ENCODE data around the gene MMEL1.
"Not testable (repeated sequence)": the region's sequence is repeated elsewhere in the genome, so short reads cannot be mapped to it uniquely, and the experiment has no call there.

MMEL1 gene

DNA sequence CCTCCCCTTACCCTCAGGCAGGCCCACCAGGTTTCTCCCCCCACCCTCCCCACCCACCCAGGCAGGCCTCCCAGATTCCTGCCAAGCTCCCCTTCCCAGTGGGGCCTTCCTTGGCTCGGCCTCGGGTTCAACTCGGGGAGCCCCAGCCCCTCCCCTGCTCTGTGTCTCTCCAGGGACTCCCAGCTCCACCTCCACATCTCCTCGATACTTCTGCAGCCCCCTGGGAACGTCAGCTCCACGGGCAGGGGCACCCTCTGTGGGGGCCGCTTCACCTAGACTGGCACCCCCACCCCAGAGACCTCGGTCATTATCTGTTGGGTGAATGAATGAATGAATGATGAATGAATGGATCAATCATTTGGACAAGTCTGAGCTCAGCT, 775 bp downstream of the MMEL1 start:
- Histone ChIP-seq H3K27me3 (ENCODE audit: control insufficient read depth in 1 of 2, insufficient read depth in 2 of 2, low read length in 2 of 2) (peaks cover 23 to 88% of the 10 kb centered on the region in 2 donors), H3K9me3 (ENCODE audit: low read length) (no peaks in the 10 kb centered on the region), H3K27ac (ENCODE audit: low read depth, low read length) (no peak overlapping the region), H3K4me1 (ENCODE audit: insufficient read depth, low read length) (no peaks in the 10 kb centered on the region), H3K36me3 (ENCODE audit: insufficient read depth, low read length) (no peaks in the 10 kb centered on the region), H3K4me3 (ENCODE audit: low read depth in 1 of 2, low read length in 2 of 2) (no peak overlapping the region), H3K9ac (ENCODE audit: low read length) (no peak overlapping the region)

DNA sequence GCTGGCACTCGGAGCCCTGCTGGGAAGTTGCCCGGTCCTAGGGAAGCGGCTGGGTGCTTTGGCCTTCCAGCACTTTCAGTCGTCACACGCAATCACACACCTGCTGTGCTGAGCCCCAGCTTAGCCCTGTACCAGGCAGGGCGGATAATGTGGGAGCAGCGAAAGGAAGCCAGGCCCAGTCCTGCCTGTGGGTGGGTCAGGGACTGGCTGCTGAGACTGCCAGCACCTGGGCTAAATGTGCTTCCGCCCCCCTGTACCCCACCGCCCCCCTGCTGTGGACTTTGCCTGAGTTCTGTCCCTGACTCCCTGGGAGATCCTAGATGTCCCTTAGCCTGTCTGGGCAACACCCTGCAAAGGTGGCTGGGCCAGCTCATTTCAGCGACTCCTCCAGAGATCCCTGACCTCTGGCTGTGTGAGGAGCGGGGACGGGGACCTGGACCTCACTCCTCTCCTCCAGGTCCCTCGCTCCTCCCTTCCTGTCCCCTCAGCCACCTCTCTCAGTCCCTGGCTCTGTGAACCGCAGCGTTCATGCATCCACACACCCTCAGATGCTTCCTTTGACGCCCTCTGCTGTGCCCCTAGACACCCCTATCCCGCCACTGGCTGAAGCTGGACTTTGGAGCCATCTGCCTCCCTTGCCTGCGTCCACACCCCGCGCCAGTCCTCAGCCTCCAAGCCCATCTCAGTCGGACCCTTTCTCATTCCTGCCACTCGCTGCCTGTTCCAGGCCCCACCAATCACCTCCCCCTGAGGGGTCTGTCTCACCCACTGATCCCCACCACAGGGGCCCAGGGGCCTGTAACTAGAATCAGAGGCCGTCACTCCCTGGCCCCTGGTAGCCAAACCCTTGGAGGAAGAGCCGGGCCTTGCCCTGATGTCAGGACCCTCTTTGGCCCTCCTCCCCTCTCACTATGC, 1.4 kb downstream of the MMEL1 start:
- Histone ChIP-seq H3K4me3 (ENCODE audit: low read depth in 1 of 2, low read length in 2 of 2) (no peak overlapping the region), H3K27ac (ENCODE audit: low read depth, low read length) (no peak overlapping the region), H3K9me3 (ENCODE audit: low read length) (no peaks in the 10 kb centered on the region), H3K27me3 (ENCODE audit: control insufficient read depth in 1 of 2, insufficient read depth in 2 of 2, low read length in 2 of 2) (peaks cover 20 to 86% of the 10 kb centered on the region in 2 donors), H3K4me1 (ENCODE audit: insufficient read depth, low read length) (no peaks in the 10 kb centered on the region), H3K36me3 (ENCODE audit: insufficient read depth, low read length) (no peaks in the 10 kb centered on the region), H3K9ac (ENCODE audit: low read length) (no peak overlapping the region)

DNA sequence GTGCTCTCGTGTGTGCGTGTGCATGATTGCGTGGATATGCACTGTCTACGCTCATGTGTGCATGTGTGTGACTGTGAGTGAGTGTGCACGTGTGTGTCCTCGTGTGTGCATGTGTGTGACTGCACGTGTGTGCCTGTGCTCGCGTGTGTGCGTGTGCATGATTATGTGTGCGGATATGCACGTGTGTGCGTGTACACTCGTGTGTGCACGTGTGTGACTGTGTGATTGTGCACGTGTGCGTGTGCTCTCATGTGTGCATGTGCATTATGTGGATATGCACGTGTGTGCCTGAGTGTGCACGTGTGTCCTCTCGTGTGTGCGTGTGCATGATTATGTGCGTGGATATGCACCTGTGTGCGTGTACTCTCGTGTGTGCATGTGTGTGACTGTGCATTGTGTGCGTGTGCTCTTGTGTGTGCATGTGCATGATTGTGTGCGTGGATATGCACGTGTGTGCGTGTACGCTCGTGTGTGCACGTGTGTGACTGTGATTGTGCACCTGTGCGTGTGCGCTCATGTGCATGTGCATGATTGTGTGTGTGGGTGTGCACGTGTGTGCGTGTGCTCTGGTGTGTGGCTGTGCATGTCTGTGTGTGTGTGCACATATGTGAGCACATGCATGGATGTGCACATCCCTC, 2.2 kb downstream of the MMEL1 start:
- Histone ChIP-seq H3K9me3 (ENCODE audit: low read length) (no peaks in the 10 kb centered on the region), H3K4me1 (ENCODE audit: insufficient read depth, low read length) (no peaks in the 10 kb centered on the region), H3K36me3 (ENCODE audit: insufficient read depth, low read length) (no peaks in the 10 kb centered on the region), H3K27me3 (ENCODE audit: control insufficient read depth in 1 of 2, insufficient read depth in 2 of 2, low read length in 2 of 2) (peaks cover 17 to 87% of the 10 kb centered on the region in 2 donors), H3K9ac (ENCODE audit: low read length) (no peak overlapping the region), H3K27ac (ENCODE audit: low read depth, low read length) (no peak overlapping the region), H3K4me3 (ENCODE audit: low read depth in 1 of 2, low read length in 2 of 2) (no peak overlapping the region)

DNA sequence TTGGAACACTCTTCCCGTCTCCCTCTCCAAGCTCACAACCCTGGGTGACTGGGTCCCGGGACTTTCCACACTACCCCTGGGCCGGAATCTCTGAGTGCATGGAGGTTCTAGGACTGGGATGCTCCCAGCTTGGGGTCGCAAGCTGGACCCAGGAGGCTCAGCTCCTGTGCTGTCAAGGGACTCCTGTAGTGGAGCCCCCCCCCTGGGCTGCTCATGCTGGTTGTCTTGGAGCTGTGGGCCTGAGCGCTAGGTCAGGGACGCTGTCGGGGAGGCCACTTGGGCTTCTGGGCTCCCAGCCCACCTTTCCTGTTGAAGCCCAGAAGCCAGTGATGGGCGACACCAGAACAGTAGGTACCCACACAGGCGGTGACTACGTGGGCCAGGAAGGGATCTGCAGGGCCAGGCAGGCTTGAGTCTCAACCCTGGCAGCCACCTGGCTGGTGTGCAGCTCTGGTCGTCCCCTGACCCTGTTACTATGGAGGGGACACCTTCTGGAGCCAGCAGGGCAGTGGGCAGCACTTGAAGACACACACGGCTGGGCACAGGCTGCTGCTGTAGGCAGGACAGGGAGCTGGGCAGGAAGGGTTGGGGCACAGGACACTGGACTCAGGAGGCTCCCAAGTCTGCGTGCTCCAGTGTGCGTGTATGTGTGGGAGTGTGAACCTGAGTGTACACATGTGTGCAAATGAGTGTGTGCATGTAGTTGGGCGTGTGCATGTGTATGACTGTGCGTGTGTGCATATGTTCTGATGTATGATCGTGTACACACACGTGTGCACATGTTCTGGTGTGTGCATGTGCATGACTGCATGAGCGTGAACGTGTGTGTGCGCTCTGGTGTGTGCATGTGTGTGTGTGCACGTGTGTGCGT, 3.0 kb downstream of the MMEL1 start:
- H3K27me3 ChIP-seq (ENCODE audit: control insufficient read depth in 1 of 2, insufficient read depth in 2 of 2, low read length in 2 of 2), result peaks cover 11 to 81% of the 10 kb centered on the region in 2 donors

DNA sequence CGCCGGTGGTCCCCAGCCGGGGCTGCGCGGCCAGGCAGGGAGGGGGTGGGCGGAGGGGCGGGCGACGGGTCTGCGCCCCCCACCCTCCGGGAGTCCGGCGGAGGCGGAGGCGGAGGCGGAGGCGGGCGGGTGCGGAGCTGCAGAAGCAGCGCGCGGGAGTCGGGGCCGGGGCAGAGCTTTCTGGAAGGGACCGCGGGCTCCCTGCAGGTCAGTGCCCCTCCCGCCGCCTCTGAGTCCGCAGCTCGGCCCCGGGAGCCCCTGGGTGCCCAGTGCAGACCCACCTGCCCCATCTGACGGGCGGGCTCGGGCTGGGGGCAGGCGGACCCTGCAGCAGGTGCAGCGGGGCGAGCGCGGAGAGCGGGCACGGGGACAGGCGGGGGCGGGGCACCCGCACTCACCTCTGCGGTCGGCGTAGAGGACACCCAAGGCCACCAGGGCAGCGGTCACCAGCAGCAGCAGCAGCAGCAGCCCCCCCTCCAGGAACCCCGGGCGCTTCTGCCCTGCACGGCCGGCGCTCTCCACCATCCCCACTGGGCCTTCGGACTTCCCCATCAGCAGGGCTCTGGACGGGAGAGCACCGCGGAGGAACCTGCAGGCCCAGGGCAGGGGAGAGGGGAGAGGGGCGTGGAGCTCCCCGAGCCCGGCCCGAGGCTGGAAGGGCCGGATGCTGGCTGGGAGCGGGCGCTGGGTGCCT, 3.7 kb downstream of the MMEL1 start:
- Histone ChIP-seq H3K36me3 (ENCODE audit: insufficient read depth, low read length) (no peaks in the 10 kb centered on the region), H3K9me3 (ENCODE audit: low read length) (no peaks in the 10 kb centered on the region), H3K27ac (ENCODE audit: low read depth, low read length) (no peak overlapping the region), H3K27me3 (ENCODE audit: control insufficient read depth in 1 of 2, insufficient read depth in 2 of 2, low read length in 2 of 2) (peaks cover 11 to 77% of the 10 kb centered on the region in 2 donors), H3K4me1 (ENCODE audit: insufficient read depth, low read length) (no peaks in the 10 kb centered on the region), H3K9ac (ENCODE audit: low read length) (no peak overlapping the region), H3K4me3 (ENCODE audit: low read depth in 1 of 2, low read length in 2 of 2) (no peak overlapping the region)

More for the DNA sequence above, 3.0 kb downstream of the MMEL1 start:
- no peak overlapping the region for H3K9ac ChIP-seq (ENCODE audit: low read length)
- no peak overlapping the region for H3K4me3 ChIP-seq (ENCODE audit: low read depth in 1 of 2, low read length in 2 of 2)
- H3K9me3 ChIP-seq (ENCODE audit: low read length), result no peaks in the 10 kb centered on the region
- no peaks in the 10 kb centered on the region for H3K36me3 ChIP-seq (ENCODE audit: insufficient read depth, low read length)
- no peak overlapping the region for H3K27ac ChIP-seq (ENCODE audit: low read depth, low read length)
- H3K4me1 ChIP-seq (ENCODE audit: insufficient read depth, low read length), result no peaks in the 10 kb centered on the region

DNA sequence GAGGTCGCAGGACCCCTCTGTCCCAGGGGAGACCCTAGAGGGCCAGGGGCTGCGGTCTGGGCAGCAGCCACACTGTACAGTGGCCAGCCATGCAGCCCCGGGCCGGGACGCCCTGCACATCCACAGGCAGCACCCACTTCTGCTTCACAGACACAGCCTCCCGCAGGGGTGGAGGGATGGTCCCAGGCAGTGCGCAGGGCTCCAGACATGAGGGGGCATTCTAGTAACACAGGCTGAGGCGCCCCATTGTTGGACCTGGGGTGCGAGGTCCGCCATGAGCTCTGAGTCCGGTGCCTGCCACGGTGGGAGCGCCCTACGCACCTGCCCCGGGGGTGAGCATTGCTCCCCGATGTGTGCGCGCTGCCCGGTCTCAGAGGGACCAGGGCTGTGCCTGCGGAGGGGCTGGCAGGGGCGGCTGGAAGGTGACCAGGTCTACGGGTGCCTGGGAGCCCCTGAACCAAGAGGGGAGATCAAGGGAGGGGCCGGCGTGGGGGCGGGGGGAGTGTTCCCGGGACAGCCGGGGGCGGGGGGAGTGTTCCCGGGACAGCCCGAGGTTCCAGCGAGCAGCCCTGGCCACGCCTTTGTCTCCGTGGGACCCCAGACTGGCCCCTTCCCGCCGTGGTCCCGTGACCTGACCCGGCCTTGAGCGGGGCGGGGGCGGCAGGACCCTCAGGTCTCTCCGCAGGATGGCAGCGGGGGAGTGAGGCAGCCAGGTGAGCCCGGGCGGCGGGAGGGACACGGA, 4.5 kb downstream of the MMEL1 start:
- no peaks in the 10 kb centered on the region for H3K9me3 ChIP-seq (ENCODE audit: low read length)
- H3K27ac ChIP-seq (ENCODE audit: low read depth, low read length), result no peak overlapping the region
- no peak overlapping the region for H3K9ac ChIP-seq (ENCODE audit: low read length)
- peaks cover 11 to 70% of the 10 kb centered on the region in 2 donors for H3K27me3 ChIP-seq (ENCODE audit: control insufficient read depth in 1 of 2, insufficient read depth in 2 of 2, low read length in 2 of 2)
- no peak overlapping the region for H3K4me3 ChIP-seq (ENCODE audit: low read depth in 1 of 2, low read length in 2 of 2)
- no peaks in the 10 kb centered on the region for H3K36me3 ChIP-seq (ENCODE audit: insufficient read depth, low read length)
- no peaks in the 10 kb centered on the region for H3K4me1 ChIP-seq (ENCODE audit: insufficient read depth, low read length)

DNA sequence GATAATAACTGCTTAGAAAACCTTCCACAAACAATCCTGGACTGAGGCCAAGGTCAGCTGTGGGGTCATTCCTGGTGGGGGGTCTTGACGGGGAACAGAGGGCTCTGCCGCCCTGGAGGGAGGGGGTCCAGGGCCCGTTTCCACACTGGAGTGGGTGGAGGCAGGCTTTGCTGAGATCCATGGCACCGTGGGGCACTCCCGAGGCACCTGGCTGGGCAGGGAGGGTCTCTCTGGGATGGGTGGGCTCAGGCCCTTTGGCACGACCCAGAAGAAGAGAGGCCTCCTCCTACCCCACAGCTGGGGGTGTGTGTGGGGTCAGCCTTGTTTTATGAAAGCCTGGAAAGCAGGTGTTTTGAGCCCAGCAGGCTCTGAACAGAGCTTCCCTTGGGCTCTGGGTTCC, 5.1 kb downstream of the MMEL1 start:
- Histone ChIP-seq H3K4me1 (ENCODE audit: insufficient read depth, low read length) (no peaks in the 10 kb centered on the region), H3K27me3 (ENCODE audit: control insufficient read depth in 1 of 2, insufficient read depth in 2 of 2, low read length in 2 of 2) (peaks cover 10 to 64% of the 10 kb centered on the region in 2 donors), H3K9ac (ENCODE audit: low read length) (no peak overlapping the region), H3K4me3 (ENCODE audit: low read depth in 1 of 2, low read length in 2 of 2) (no peak overlapping the region), H3K36me3 (ENCODE audit: insufficient read depth, low read length) (no peaks in the 10 kb centered on the region), H3K9me3 (ENCODE audit: low read length) (no peaks in the 10 kb centered on the region), H3K27ac (ENCODE audit: low read depth, low read length) (no peak overlapping the region)

DNA sequence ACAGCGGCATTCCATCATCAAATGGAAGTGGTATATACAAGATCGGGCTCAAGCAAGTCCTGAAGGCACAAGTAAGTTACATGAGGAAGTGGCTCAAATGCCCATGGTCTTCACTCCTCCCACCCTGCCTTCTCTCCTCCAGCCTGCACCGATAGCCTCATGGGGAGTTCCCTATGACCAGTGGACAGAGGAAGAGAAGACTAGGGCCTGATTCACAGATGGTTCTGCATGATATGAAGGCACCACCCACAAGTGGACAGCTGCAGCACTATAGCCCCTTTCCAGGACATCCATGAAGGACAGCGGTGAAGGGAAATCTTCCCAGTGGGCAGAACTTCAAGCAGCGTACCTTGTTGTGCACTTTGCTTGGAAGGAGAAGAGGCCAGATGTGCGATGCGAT, 7.1 kb downstream of the MMEL1 start:
- not testable (repeated sequence) for H3K9ac ChIP-seq (ENCODE audit: low read length); H3K4me3 ChIP-seq (ENCODE audit: low read depth in 1 of 2, low read length in 2 of 2); H3K4me1 ChIP-seq (ENCODE audit: insufficient read depth, low read length); H3K27ac ChIP-seq (ENCODE audit: low read depth, low read length); H3K9me3 ChIP-seq (ENCODE audit: low read length); H3K36me3 ChIP-seq (ENCODE audit: insufficient read depth, low read length)
- H3K27me3 ChIP-seq (ENCODE audit: control insufficient read depth in 1 of 2, insufficient read depth in 2 of 2, low read length in 2 of 2), result peaks cover 7 to 46% of the 10 kb centered on the region in 2 donors

DNA sequence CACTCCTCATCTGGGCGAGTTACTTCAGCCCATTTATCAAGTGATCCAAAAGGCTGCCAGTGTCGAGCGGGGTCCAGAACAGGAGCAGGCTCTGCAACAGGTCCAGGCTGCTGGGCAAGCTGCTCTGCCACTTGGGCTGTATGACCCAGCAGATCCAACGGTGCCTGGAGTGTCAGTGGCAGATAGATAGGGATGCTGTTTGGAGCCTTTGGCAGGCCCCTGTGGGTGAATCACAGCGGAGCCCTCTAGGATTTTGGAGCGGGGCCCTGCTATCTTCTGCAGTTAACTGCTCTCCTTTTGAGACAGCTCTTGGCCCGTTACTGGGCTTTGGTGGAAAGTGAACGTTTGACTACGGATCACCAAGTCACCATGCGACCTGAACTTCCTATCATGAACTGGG, 7.5 kb downstream of the MMEL1 start:
- Histone ChIP-seq H3K36me3 (ENCODE audit: insufficient read depth, low read length) (no peaks in the 10 kb centered on the region), H3K27ac (ENCODE audit: low read depth, low read length) (no peak overlapping the region), H3K27me3 (ENCODE audit: control insufficient read depth in 1 of 2, insufficient read depth in 2 of 2, low read length in 2 of 2) (peaks cover 7 to 42% of the 10 kb centered on the region in 2 donors), H3K9me3 (ENCODE audit: low read length) (no peaks in the 10 kb centered on the region), H3K4me1 (ENCODE audit: insufficient read depth, low read length) (no peaks in the 10 kb centered on the region), H3K9ac (ENCODE audit: low read length) (no peak overlapping the region), H3K4me3 (ENCODE audit: low read depth in 1 of 2, low read length in 2 of 2) (no peak overlapping the region)

DNA sequence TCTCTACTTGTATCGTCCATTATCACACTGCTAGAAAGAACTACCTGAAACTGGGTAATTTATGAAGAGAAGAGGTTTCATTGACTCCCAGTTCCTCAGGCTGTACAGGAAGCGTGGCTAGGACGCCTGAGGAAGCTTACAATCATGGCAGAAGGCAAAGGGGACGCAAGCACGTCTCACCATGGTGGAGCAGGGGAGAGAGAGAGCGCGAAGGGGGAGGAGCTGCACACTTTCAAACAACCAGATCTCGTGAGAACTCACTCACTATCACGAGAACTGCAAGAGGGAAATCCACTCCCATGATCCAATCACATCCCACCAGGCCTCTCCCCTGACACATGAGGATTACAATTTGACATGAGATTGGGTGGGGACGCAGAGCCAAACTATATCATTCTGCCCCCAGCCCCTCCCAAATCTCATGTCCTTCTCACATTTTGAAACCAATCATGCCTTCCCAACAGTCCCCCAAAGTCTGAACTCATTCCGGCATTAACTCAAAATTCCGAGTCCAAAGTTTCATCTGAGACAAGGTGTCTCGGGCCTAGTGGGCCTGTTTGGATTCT, 8.0 kb downstream of the MMEL1 start:
- Histone ChIP-seq H3K9ac (ENCODE audit: low read length) (no peak overlapping the region), H3K27ac (ENCODE audit: low read depth, low read length) (no peak overlapping the region), H3K9me3 (ENCODE audit: low read length) (no peaks in the 10 kb centered on the region), H3K4me3 (ENCODE audit: low read depth in 1 of 2, low read length in 2 of 2) (no peak overlapping the region), H3K27me3 (ENCODE audit: control insufficient read depth in 1 of 2, insufficient read depth in 2 of 2, low read length in 2 of 2) (peaks cover 2 to 37% of the 10 kb centered on the region in 2 donors), H3K4me1 (ENCODE audit: insufficient read depth, low read length) (no peaks in the 10 kb centered on the region), H3K36me3 (ENCODE audit: insufficient read depth, low read length) (no peaks in the 10 kb centered on the region)
